Heart right ventricle (tissue), 16 donors: Measurements from ENCODE around the gene ATP11A. TPM values are rescaled to one million over a fixed set of nuclear protein-coding genes. Genes with fewer than 3 reads are reported as not detected.
A peak's percentile ranks its signal among the peaks of the same experiment; 100 is the strongest.

Experiments
- ATAC-seq, 8 donors: fragments of 200-7000 bp; cut with Tn5 transposase; one replicate each; pipeline ENCODE4 v1.9.1; 2020; ENCODE audit warnings: mild to moderate bottlenecking in 8 of 8, moderate library complexity in 8 of 8, moderate number of reproducible peaks in 1 of 8
- DNase-seq, 2 donors: peaks; one replicate each; pipeline ENCODE4 v3.0.0-alpha.2; 2020
- H3K27ac ChIP-seq, 10 donors: fragments of 200-600 bp; sonication (generic) in 2 of 10; one replicate each; pipeline versions ENCODE4 v1.5.0 to v1.8.0; 2020 to 2022; ENCODE audit warnings: mild to moderate bottlenecking in 3 of 10
- H3K27me3 ChIP-seq, 7 donors: fragments of 200-600 bp; one replicate each; pipeline ENCODE4 v1.8.0; 2021 to 2022; ENCODE audit warnings: mild to moderate bottlenecking in 2 of 7
- H3K36me3 ChIP-seq, 9 donors: fragments of 200-600 bp; sonication (generic) in 1 of 9; one replicate each; pipeline versions ENCODE4 v1.5.0 to v1.8.0; 2020 to 2022; ENCODE audit warnings: mild to moderate bottlenecking in 2 of 9
- H3K4me1 ChIP-seq, 9 donors: fragments of 200-600 bp; sonication (generic) in 1 of 9; one replicate each; pipeline versions ENCODE4 v1.5.0 to v1.8.0; 2020 to 2022; ENCODE audit warnings: mild to moderate bottlenecking in 4 of 9
- H3K4me3 ChIP-seq, 10 donors: fragments of 200-600 bp; sonication (generic) in 2 of 10; one replicate each; pipeline versions ENCODE4 v1.5.0 to v1.8.0; 2020 to 2022; ENCODE audit warnings: mild to moderate bottlenecking in 7 of 10, moderate library complexity in 2 of 10
- H3K9me3 ChIP-seq, 11 donors: fragments of 200-600 bp in 10 of 11; sonication (generic) in 2 of 11; one replicate each; pipeline versions ENCODE4 v1.5.0 to v1.8.0; 2013 to 2022; ENCODE audit warnings: mild to moderate bottlenecking in 2 of 11, control low read depth in 1 of 11, moderate library complexity in 1 of 11
- WGBS, 2 donors: extraction: QIAGEN DNeasy Blood & Tissue Kit; methylation state at CpG; one replicate each; pipeline ENCODE4 v1.1.7; 2013; ENCODE audit warnings: inconsistent platforms in 1 of 2; 5-methylcytosine and 5-hydroxymethylcytosine counted together
- intact Hi-C, 10 donors: fragments of 100-400 bp; cut with DNase I; formaldehyde crosslinking; loops; one replicate each; pipeline versions ENCODE4 v1.11.1 to v1.14.2; 2022
- polyA plus RNA-seq, 2 donors: library from polyadenylated mRNA; stranded (reverse); fragments of 200-250 nt; gene quantifications; one replicate each; pipeline ENCODE4 v1.2.3, GENCODE V29; 2013
- total RNA-seq, 10 donors: library from RNA; stranded (reverse); fragmentation: NEBNext Ultra II Directional in 3 of 10; extraction: Animal tissue kit (Norgen Biotek cat#: 25700) in 3 of 10; gene quantifications; one replicate each; pipeline versions ENCODE4 v1.2.1 to v1.2.4, GENCODE V29; 2021 to 2023
- TF ChIP-seq, protein P1 (sequence below), 9 donors: fragments of 200-600 bp; sonication (generic) in 2 of 9; IDR thresholded peaks; one replicate each; pipeline versions ENCODE4 v1.5.0 to v1.8.0; 2021 to 2022; ENCODE audit warnings: antibody characterized with exemption in 9 of 9, mild to moderate bottlenecking in 5 of 9, moderate library complexity in 1 of 9
- donor health status: Arrhythmogenic right ventricular cardiomyopathy.
- donor health status: ischemic (EF 13 %, LVEDD 7.1; RV severe dilation, severe dysfunction).
- donor health status: healthy with polysubstance abuse.
- donor health status: DM: no; HTN: yes; CAD: no.
- donor health status: DM: no; HTN: no; CAD: no.
- donor health status: ischemic (EF 25% LVEDD 6.9; RV normal size, moderate dysfunction).
- donor health status: ischemic (EF 25% LVEDD 5.7; RV mildly dilated, moderate dysfunction).
- donor health status: healthy.
- donor health status: DM: yes; HTN: yes; CAD: no.
- donor health status: Ischemic cardiomyopathy.
- donor health status: ischemic (EF 35%, LVEDD 5.7; RV mildly dilated, moderate dysfunction).
- donor health status: nonischemic (EF 11% LVEDD 7.7; RV severe dilation, severe dysfunction).
- donor health status: DM: yes; HTN: yes; CAD: no.
- donor health status: PGD.
- donor health status: ischemic (EF 29% LVEDD 5.4; RV normal size, mild dysfunction).
- donor health status: nonischemic (EF 23%, LVEDD 6.1; RV moderate dilation, normal function).

The ATP11A gene
- total and polyA plus RNA-seq, 12 donors: 20.0 to 164 (median 107) TPM

DNA sequence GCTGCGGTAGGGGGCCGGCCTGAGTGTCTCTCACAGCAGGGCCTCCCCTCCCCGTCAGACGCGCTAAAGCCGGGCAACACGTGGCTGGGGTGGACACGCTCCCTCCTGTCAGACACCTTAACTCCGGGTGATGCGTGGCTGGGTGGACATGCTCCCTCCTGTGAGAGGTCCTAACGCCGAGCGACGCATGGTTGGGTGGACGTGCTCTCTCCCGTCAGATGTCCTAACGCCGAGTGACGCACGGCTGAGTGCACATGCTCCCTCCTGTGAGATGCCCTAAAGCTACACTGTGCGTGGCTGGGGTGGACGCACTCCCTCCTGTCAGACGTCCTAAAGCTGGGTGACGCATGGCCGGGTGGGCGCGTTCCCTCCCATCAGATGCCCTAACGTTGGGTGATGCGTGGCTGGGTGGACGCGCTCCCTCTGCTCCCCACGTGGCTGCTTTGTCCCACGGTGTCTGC lies 153.1 kb downstream of the ATP11A start:
- intact Hi-C loops: loop anchor here in 1 of 10 donors (10.0 kb wide), 1 partner anchor 198 kb away; no protein-coding TSS in a partner anchor
- Histone ChIP-seq H3K4me1 (peaks cover 0 to 22% (median 8%) of the 10 kb centered on the region in 9 donors), H3K27ac (peak overlapping the region in 5 of 10 donors; percentile 15 to 59 (median 30)), H3K4me3 (peak overlapping the region in 1 of 10 donors; percentile 8), H3K36me3 (peaks cover 0 to 87% (median 46%) of the 10 kb centered on the region in 9 donors), H3K9me3 (peaks cover 0 to 7% (median 0%) of the 10 kb centered on the region in 11 donors), H3K27me3 (no peaks in the 10 kb centered on the region)
- peak in 7 of 8 donors; percentile 10 to 53 (median 24) for ATAC-seq
- TF ChIP-seq, protein P1, sequence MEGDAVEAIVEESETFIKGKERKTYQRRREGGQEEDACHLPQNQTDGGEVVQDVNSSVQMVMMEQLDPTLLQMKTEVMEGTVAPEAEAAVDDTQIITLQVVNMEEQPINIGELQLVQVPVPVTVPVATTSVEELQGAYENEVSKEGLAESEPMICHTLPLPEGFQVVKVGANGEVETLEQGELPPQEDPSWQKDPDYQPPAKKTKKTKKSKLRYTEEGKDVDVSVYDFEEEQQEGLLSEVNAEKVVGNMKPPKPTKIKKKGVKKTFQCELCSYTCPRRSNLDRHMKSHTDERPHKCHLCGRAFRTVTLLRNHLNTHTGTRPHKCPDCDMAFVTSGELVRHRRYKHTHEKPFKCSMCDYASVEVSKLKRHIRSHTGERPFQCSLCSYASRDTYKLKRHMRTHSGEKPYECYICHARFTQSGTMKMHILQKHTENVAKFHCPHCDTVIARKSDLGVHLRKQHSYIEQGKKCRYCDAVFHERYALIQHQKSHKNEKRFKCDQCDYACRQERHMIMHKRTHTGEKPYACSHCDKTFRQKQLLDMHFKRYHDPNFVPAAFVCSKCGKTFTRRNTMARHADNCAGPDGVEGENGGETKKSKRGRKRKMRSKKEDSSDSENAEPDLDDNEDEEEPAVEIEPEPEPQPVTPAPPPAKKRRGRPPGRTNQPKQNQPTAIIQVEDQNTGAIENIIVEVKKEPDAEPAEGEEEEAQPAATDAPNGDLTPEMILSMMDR (IDR thresholded peaks at IDR 0.05): no peak
- no peak for DNase-seq
- WGBS, 2 donors: 93 to 94% methylated on average over 33 of the region's 33 CpGs

DNA sequence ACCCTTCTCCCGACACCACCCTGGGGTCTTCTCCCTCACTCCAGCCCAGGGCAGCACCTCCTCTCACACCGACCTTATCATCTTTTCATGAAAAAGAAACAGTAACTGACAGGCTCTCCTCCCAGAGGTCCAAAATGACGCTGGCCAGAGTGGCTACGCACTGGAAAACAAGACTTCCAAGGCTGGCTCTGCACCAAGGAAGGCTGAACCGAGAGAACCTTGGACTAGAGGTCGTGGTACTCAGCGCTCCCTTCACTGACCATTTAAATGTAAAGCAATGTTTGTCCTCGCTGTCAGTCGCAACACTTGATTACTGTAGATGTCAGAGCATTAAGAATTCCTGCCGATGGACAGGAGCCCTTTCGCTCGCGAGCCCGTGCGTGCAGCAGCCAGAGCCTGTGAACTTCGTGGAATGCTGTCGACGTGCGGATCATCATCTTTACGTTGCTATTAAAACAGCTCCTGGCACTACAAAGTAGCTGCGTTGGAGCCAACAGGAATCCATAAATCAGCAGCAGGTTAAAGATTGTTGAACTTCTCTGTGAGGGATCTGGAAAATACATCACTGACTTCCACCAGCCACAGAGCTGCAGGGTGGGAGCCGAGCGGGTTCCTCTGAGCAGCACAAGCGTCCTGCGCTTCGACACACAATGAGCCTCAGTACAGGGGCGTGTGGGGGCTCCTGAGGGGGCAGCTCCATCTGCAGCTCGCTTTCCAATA lies 153.7 kb downstream of the ATP11A start:
- WGBS, 2 donors: 59 to 76% methylated on average over 28 of the region's 28 CpGs
- TF ChIP-seq, protein P1 (IDR thresholded peaks at IDR 0.05): no peak
- H3K9me3 ChIP-seq: peaks cover 0 to 12% (median 0%) of the 10 kb centered on the region in 11 donors
- H3K4me3 ChIP-seq: no peak overlapping the region
- DNase-seq (no peak), ATAC-seq (peak in 5 of 8 donors; percentile 5 to 18 (median 12))
- H3K27ac ChIP-seq: no peak overlapping the region
- peaks cover 0 to 22% (median 8%) of the 10 kb centered on the region in 9 donors for H3K4me1 ChIP-seq
- peaks cover 0 to 87% (median 41%) of the 10 kb centered on the region in 9 donors for H3K36me3 ChIP-seq
- no peaks in the 10 kb centered on the region for H3K27me3 ChIP-seq
- intact Hi-C loops: loop anchor here in 1 of 10 donors (10.0 kb wide), 1 partner anchor 199 kb away; no protein-coding TSS in a partner anchor

DNA sequence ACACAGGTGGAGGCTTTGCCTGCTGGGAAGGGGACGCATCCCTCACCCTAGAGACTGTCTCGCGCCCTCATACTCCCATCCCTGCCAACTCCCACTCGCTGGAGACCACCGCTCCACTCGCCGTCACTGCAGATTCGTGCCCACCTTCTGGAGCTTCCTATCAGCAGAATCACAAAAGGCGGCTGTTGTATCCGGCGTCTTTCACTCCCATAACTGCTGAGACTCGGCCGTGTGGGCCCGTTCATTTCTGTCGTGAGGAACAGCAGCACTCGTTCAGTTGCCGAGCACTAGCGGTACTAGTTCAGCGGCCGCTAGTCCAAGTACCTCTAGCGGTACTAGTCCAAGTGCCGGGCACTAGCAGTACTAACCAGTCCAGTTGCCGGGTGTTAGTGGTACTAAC lies 154.6 kb downstream of the ATP11A start:
- intact Hi-C loops: loop anchor here in 1 of 10 donors (10.0 kb wide), 1 partner anchor 200 kb away; no protein-coding TSS in a partner anchor
- Histone ChIP-seq H3K36me3 (peaks cover 0 to 82% (median 34%) of the 10 kb centered on the region in 9 donors), H3K4me1 (peaks cover 0 to 22% (median 8%) of the 10 kb centered on the region in 9 donors), H3K27ac (no peak overlapping the region), H3K9me3 (peaks cover 0 to 12% (median 0%) of the 10 kb centered on the region in 11 donors), H3K27me3 (no peaks in the 10 kb centered on the region), H3K4me3 (no peak overlapping the region)
- 92 to 97% methylated on average over 23 of the region's 23 CpGs for WGBS, 2 donors
- TF ChIP-seq, protein P1 (IDR thresholded peaks at IDR 0.05): no peak
- ATAC-seq: no peak
- no peak for DNase-seq

DNA sequence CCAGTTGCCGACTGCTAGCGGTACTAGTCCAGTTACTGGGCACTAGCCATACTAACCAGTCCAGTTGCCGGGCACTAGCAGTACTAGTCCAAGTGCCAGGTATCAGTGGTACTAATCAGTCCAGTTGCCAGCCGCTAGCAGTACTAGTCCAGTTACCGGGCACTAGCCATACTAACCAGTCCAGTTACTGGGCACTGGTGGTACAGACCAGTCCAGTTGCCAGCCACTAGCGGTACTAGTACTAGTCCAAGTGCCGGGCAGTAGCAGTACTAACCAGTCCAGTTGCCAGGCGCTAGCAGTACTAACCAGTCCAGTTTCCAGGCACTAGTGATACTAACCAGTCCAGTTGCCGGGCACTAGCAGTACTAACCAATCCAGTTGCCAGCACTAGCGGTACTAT lies 155.0 kb downstream of the ATP11A start:
- ATAC-seq (no peak), DNase-seq (no peak)
- Histone ChIP-seq H3K4me1 (peaks cover 0 to 22% (median 8%) of the 10 kb centered on the region in 9 donors), H3K36me3 (peaks cover 0 to 82% (median 30%) of the 10 kb centered on the region in 9 donors), H3K4me3 (no peak overlapping the region), H3K27me3 (no peaks in the 10 kb centered on the region), H3K9me3 (peaks cover 0 to 12% (median 0%) of the 10 kb centered on the region in 11 donors), H3K27ac (no peak overlapping the region)
- TF ChIP-seq, protein P1 (IDR thresholded peaks at IDR 0.05): no peak
- intact Hi-C loops: loop anchor here in 1 of 10 donors (10.0 kb wide), 1 partner anchor 200 kb away; no protein-coding TSS in a partner anchor
- WGBS, 2 donors: 96 to 99% methylated on average over 9 to 10 of the region's 10 CpGs
